Stimulated activated CD4-positive, alpha-beta T cell treated with anti-CD3 and anti-CD28 coated beads, TNF-alpha, amount 100 ng/mL, for 4 hours (primary cell): ENCODE data around the gene PARS2.

Source experiments
- DNase-seq, 3 experiments: peaks; one replicate each; pipeline ENCODE4 v3.0.0-alpha.2; 2020; ENCODE audit warnings: low read depth in 3 of 3

Gene PARS2

DNA sequence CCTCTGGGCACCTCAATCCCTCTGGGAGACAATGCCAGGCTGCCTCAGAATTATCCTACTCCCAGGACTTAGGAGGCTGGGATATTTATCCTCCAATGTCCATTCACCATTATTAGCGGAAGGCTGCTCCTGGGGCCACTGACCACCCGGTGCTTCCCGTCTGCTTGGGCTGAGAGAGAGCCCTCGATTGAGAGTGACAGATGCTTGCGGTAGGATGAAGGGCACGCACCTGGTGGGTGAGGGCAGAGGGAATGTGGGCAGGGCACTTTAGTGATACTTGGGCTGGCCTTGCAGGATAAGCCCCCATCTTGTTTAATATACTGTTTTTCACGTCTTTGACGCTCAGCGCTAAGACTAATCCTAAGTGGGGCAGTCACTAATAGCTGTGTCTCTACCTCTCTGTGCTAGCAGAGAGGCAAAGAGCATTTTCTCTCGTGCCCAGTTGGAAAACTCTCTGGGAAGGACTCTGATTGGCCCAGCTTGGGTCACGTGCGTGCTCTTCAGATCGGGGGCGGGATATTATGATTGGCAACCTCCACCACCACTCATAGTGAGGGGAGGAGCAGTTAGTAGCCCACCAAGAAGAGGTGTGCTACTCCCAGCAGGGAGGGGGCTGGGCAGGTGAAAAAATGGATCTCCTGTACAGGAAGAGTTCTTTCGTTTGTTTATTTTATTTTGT, 10.6 kb upstream of the PARS2 start:
- DNase-seq, result no peak

DNA sequence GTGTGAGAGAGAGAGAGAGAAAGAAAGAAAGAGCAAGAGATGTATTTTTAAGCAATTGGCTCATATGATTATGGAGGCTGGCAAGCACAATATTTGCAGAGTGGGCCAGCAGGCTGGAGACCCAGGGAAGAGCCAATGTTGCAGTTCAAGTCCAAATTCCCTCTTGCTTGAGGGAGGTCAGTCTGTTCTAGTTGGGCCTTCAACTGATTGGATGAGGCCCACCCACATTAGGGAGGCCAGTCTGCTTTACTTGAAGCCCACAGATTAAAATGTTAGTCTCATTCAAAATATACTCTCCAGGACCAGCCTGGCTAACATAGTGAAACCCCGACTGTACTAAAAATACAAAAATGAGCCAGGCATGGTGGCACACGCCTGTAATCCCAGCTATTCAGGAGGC, 8.6 kb upstream of the PARS2 start:
- no peak for DNase-seq

DNA sequence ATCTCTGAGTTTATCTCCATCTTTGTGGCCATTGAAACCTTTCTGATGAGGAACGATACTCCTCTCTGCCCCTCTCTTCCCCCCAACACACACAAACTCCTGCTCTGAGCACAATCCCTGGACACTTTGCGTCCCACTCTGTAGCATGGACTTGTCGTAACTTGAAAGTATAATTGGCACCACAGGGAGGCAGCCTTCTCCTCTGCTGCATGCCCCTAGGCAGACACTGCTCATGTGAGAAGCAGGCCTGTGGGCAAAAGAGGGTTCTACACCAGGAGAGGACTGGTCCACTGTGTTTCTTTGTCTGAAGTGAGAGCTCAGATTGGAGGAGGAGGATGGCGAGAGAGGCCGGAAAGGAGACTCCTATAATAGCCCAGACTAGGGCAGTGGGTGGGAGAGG, 3.8 kb upstream of the PARS2 start:
- no peak for DNase-seq

DNA sequence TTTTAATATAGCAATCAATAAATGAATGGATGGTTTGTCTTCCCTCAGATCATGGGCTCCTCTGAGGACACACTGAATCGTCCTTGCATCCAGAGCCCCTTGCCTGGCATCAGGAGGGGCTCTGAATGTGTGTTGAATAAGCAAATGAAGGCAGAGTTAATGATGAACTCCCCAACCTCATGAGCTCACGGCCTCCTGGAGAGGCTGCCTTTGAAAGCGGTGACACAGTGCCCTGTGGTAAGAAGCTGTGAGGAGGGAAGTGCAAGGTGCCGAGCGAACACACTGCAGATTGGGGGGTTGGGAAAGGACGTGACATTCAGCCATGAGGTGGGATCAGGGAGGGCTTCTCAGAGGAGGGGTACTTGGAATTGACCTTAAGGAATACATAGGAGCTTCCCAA, 3.2 kb upstream of the PARS2 start:
- DNase-seq, result no peak

DNA sequence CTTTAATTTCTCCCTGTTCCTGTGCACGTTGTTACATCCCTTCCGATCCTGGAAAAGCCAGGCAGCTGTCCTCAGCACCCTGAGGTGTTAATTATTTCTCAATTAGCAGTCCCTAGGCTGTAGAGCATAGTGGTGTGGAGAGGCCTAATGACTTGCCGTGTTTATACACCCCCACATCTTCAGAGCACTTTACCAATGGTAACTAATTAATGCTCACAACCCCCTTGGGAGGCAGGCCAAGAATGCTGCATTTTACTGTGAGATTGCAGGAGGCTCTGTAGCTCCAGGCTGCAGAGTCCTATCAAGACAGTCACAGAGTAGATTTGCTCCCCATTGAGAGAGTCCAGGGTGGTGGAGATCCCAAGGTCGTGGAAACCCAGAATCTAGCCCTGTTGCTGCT, 2.4 kb upstream of the PARS2 start:
- DNase-seq, result no peak

DNA sequence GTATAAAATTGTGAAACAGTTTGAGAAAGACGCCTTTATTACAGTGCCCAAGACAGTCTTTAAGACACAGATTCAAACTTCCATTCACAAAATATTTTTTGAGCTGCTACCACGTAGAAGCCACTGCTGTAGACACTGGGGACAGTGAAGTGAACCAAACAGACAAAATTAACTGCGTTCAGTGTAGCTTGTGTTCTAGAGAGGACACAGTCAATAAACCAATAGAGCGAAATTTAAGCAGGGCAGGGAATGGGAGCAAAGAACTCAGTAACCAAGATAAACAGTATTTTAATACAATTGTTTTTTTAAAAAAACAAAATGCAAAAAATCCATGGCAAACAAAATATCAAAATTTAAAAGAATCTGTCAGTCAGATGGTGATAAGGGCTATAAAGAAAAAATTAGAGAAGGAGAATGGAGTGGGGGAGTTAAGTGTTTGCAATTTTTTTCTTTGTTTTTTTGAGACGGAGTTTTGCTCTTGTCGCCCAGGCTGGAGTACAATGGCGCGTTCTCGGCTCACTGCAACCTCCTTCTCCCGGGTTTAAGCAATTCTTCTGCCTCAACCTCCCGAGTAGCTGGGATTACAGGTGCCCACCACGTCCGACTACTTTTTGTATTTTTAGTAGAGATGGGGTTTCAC, 719 bp upstream of the PARS2 start:
- no peak for DNase-seq

DNA sequence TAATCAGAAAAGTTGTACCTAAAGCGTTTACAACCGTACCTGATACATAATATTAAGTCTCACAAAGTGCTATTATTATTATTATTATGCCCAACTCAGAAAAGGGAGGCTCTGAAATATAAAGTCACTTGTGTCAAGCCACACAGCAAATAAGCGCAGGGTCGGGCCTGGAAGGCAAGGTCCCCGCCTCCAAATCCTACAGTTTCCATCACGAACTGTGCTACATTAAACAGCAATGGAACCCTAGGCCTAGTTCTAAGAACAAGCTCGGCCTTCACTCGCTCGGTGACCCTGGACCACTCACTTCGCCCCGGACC, 549 bp downstream of the PARS2 start:
- no peak for DNase-seq

DNA sequence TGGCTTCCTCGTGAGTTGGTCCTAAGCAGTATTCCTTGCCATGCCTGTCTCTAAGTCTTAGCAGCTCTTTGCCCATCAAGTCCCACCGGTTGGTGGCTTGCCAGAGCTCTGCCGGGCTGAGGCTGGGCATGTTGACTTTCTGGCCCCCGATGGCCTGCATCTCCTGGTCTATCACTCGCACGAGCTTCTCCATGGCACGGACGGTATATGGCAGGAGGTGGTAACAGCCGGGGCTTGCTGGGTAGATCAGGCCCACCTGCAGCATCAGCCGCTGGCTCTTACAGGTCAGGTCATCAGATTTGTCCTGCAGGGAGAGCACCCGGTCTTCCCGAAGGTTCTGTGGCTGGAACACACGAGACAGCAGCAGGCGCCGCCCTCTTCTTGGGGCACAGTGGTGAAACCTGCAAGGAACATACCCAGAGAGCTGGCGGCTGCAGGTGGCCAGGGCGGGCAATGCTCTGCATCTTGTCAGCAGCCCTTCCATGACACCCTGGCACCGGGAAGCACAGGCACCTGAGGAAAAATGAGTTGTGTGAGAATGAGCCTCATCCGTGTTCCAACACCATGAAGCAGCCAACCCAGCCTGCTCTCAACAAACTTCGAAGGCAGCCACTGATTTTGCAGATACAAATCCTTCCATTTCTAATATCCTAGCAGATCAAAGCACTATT, 5.5 kb downstream of the PARS2 start:
- DNase-seq, result no peak

DNA sequence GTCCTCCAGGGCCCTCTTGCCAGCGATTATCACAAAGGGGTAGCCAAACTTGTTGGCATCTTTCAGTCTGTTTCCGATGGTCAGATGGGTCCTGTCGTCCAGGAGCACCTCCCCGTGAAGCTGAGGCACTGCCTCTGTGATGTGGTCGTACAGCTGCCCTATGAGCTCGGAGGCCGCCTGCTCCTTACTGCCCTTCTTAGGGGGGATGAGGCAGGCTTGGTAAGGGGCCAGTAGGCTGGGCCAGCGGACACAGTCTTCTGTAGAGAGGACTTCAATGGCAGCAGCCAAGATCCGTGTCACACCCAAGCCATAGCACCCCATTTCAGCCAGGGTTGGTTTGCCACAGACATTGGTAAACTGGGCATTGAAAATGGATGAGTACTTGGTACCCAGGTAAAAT, 6.5 kb downstream of the PARS2 start:
- no peak for DNase-seq

DNA sequence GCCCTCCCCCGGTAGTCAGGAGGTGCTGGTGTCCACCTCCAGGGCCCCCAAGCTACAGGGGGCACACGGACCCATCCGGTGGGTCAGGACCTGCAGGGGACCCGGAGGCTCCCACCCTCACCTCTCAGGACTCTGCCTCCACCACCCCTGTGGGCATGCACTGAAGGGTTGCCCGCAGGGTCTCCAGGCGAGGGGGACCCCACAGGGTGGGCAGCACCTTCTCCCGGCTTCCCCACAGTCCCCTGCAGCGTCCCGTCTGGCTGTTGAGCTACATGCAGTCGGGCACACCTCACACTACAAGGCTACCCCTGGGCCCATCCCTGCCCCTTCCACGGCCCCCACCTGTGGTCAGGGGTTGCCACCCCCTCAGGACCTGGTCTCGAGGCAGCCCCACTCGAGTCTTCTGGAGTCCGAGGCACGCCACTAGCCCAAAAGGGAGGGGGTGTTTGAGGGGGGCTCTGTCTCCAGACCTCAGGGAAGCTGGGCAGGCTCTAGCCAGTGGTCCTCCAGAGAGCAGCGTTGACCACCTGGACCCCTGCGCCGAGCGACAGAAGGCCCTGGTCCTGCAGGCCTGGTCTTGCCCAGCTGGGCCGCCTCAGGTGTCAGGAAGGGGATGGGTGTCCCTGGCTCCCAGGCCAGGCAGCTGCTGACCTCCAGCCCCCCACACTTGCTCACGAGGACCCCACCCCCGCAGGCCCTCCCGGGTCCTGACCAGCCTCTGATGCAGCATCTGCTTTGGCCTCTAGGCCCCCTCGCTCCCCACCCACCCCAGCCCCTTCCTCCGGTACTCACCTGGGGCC, 9.6 kb downstream of the PARS2 start:
- no peak for DNase-seq

DNA sequence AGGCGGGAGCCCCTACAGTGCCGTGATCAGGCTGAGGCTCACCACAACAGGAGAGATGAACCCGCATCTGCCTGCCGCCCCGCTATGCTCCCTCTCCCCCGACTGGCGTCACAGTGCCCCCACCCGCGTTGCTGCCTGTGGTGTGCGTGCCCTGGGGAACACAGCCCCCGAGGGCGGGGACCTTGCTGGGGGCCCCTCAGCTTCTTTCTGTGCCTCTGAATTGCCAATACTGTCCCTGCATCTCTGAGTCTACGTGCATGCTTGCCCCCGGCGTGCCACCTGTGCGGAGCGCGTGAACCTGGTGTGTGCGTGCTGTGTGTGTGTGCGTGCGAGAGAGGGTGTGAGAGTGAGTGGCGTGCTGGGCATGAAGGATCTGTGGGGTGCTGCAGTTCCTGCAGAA, 10.3 kb downstream of the PARS2 start:
- DNase-seq, result no peak

DNA sequence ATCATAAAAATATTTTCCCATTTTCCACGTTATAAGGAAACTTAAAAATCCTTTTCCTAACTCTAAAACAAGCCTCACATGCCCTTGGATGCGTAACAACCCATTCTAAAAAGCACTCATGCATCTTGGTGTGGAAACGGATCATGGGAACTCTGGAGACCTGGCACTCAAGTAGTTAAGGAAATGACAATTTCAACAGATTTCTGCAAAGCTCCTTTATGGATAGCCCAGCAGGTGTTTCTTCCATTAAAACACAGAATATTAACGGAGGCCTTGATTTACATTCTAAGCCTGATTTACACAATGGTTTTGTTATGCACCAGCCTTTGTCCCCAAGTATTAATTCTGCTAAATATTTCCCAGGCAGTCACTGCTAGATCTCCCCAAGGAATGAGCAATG, 12.9 kb downstream of the PARS2 start:
- DNase-seq, result no peak

DNA sequence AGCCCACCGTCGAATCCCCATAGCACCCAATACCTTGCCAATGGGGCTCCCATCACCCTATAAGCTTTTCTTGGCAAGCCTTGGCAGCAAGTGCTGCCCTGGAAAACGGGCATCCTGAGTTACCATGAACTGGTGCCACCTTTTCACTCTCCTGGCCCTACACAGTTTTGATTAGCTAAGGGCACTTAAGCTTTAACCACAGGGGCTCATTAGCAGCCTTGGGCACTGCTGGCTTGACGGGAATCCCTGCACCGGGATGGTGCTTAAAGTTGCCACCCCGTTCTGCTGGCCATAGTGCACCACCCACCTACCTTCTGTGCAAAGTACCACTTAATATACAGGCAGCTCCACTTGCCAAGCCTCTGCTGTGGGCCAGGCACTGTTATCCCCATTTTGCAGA, 13.7 kb downstream of the PARS2 start:
- DNase-seq, result no peak

DNA sequence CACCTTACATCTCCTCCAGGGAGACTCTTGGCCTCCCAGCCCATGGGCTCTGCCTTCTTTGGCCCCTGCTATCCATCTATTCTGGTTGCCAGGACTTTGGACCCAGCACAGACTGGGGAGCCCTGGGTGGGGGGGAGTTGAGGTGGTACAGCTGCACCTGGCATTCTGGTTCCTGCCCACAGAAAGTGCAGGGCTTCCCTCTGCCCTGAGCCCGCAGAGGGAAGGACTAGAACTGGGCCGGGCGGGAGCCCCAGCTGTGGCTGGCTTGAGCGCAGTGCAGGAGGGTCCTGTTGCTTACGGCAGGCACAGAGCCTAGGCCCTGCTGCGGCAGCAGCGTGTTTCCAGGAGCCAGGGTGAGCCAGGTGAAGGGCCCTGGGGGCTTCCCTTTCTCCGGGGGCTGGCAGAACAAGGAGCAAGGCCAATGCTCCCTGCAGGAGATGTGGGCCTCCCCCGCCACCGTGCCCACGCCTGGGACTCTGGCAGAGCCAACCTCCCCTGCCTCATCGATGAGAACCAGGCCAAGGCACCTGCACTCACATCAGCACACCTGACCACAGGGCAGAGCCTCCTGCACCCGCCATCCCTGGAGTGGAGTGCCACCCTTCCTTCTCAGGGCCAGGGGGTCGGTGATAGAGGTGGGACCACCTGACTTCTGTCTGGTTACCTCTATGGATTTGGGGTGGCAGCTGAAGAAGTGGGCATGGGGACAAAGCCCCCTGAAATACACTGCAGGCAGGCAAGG, 16.1 kb downstream of the PARS2 start:
- no peak for DNase-seq

DNA sequence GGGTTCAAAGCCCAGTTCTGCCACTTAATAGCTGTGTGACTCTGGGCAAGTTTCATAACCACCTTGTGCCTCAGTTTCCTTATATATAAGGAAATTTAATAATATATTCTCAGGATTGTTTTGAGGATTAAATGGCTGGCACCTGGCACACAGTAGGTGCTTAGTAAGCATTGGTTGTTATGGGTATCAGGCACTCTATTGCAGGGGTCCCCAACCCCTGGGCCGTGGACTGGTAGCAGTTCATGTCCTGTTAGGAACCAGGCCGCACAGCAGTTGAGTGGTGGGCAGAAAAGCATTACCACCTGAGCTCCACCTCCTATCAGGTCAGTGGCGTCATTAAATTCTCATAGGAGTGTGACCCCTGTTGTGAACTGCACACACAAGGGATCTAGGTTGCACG, 18.5 kb downstream of the PARS2 start:
- DNase-seq, result no peak

DNA sequence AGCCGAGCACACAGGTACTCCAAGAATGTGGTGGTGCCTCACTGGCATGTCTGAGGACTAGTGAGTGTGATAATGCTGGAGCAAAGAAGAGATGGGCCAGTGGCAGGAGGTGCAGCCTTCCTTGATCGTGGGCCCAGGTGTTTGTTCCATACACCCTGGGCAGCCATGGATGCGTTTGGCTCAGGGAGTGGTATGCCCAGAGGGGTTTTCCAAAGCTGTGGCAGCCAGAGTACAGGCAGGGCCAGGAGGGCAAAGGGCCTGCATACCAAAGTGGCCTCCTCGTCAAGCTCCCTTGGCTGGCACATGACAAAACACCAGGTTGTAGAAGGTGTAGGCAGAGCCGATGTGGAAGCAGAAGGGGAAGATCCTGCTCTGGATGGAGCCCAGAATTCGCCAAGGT, 19.0 kb downstream of the PARS2 start:
- DNase-seq, result no peak

DNA sequence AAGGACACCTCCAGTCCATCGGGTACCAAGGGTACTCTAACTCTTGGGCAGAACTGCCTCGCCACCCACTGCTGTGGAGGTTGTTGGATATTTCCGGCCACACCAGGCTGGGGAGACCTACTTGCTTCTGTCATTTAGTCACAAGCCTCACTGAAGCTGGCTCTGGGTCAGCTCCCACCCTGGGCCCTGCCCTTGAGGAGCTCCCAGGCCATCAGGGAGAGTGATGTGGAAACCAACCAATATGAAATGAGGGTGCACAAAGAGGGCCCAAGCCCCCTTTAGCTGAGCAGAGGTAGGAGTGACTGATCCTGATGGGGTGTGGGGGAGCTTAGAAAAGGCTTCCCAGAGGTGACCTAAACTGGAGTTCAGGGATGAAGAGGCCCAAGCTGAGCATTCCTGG, 19.6 kb downstream of the PARS2 start:
- DNase-seq, result no peak

DNA sequence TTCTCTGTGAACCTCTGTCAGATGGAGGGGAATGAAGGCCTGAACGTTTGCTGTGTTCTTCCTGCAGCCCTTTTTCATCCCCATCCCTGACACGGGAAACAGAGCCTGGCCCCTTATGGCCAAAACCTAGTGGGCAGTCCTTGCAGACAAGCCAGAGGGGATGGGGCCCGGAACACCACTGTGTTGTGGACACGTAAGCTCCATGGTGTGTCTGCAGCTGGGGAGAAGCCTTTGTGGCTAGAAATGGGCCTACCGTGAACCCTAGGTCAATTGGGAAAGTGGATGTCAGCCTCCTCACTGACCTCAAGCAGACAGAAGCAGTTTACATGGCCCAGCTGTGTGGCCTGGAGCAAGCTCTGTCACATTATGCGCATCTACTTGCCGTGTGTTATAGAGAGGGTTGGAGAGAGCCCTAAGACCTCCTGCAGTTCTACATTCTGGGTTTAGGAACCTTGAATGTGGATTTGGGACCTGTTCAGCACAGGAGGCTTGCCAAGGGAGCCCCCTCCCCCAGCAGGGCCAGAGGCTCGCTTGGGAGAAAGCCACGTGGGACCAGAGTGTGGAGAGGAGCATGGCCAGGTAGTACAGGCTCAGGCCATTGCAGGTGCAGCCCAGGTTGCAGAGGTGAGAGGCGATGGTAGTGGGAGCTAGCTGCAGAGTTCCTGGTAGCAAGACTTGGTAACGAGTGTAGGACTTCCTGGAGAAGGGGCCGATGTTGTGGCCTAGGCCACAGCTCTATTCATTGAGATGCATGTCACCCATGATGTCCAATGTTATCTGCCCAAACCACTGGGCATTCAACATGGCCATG, 20.7 kb downstream of the PARS2 start:
- no peak for DNase-seq

DNA sequence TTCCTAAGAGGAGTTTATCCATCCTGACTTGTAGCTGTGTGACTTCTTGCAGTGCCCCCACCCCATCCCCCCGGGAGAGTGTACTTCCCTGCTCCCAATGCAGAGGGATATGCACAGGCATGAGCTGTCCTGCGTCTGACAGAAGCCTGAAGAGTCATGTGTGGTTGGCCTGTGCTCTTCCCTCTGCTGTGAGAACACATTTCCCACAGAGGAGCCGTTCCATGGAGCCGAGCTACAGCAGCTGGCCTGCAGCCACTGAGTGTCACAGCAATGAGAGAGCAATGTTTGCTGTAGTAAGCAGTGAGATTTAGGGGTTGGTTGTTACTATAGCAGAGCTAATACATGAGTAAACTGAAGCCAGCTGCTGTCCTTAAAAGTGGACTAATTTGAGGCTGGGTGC, 22.0 kb downstream of the PARS2 start:
- no peak for DNase-seq

DNA sequence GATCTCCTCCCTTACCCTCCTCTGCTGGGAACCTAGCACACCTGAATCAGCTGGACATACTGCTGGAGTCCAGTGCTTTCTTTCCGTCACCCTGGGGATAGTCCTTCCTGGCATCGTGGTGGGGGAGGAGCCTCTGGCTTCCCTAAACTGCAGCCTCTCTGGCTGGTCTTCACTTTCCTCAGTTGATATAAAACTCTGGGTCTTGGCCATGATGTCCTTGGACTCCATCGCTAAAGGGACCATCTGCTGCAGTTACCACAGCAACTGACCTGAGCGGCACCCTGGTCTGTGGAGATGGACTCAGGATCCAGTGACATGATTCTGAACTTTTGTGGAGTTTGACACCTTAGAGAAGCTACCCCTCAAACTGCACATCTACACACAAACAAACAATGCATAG, 22.8 kb downstream of the PARS2 start:
- no peak for DNase-seq

DNA sequence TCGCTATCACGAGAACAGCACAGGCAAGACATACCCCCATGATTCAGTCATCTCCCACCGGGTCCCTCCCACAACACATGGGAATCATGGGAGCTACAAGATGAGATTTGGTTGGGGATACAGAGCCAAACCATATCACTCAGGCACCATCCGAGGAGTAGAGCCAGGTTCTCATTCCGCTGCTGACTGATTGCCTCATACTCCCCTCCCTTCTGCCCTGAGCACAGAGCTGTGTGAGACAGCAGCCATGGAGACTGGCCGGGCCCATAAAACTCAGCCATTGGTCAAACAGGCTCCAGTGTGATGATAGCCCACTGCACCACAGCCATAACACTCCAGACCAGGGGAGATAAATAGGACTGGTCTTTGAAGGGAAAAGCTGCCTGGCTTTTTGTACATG, 26.1 kb downstream of the PARS2 start:
- no peak for DNase-seq
